HG02870 (cell line): Measurements from ENCODE around the gene SMARCD2.
"Not testable (repeated sequence)": the region's sequence is repeated elsewhere in the genome, so short reads cannot be mapped to it uniquely, and the experiment has no call there.

Source experiments
- ATAC-seq: cut with Tn5 transposase; IDR thresholded peaks from one replicate; pipeline ENCODE4 v1.9.1; 2021; ENCODE audit warnings: mild to moderate bottlenecking, moderate library complexity; ENCODE audit not compliant: unreplicated experiment

SMARCD2 gene

GRCh38 chr17:63853260-63853659 is 10.8 kb upstream of the SMARCD2 start:
- ATAC-seq, result no peak

GRCh38 chr17:63850401-63850800 is 7.9 kb upstream of the SMARCD2 start:
- no peak for ATAC-seq

GRCh38 chr17:63848834-63849689 is 6.6 kb upstream of the SMARCD2 start:
- peak; percentile 76 for ATAC-seq

GRCh38 chr17:63847525-63848249 is 5.2 kb upstream of the SMARCD2 start:
- ATAC-seq, result no peak

GRCh38 chr17:63845509-63845908 is 3.0 kb upstream of the SMARCD2 start:
- ATAC-seq, result no peak

GRCh38 chr17:63843910-63844677 is 1.6 kb upstream of the SMARCD2 start:
- ATAC-seq, result no peak

- ATAC-seq, result not testable (repeated sequence)
These were observed 953 bp upstream of the SMARCD2 start for GRCh38 chr17:63843387-63843888.

GRCh38 chr17:63842173-63842539 is 329 bp downstream of the SMARCD2 start:
- peak; percentile 7 for ATAC-seq

GRCh38 chr17:63841350-63842172 is 924 bp downstream of the SMARCD2 start:
- ATAC-seq, result no peak

GRCh38 chr17:63840591-63841349 is 1.7 kb downstream of the SMARCD2 start:
- no peak for ATAC-seq

- ATAC-seq, result no peak
These were observed 3.8 kb downstream of the SMARCD2 start for GRCh38 chr17:63838631-63839171.

- no peak for ATAC-seq
These were observed 4.4 kb downstream of the SMARCD2 start for GRCh38 chr17:63837962-63838600.

GRCh38 chr17:63837480-63837879 is 5.0 kb downstream of the SMARCD2 start:
- ATAC-seq, result no peak

GRCh38 chr17:63836811-63837210 is 5.7 kb downstream of the SMARCD2 start:
- no peak for ATAC-seq

GRCh38 chr17:63835167-63835720 is 7.2 kb downstream of the SMARCD2 start:
- no peak for ATAC-seq

GRCh38 chr17:63834431-63835166 is 7.9 kb downstream of the SMARCD2 start:
- peak; percentile 65 for ATAC-seq

- no peak for ATAC-seq
These were observed 8.6 kb downstream of the SMARCD2 start for GRCh38 chr17:63833741-63834373.
